GM10266 (cell line): ENCODE data around the gene NKX1-2.

Experiments
- DNase-seq: peaks from one replicate; pipeline ENCODE4 v3.0.0; 2012; ENCODE audit errors: extremely low spot score
- TF ChIP-seq, protein P1 (sequence below): IDR thresholded peaks from 2 replicates; pipeline ENCODE4 v1.5.1; 2012; ENCODE audit warnings: mild to moderate bottlenecking, low read depth; ENCODE audit not compliant: control insufficient read depth, insufficient read depth; ENCODE audit errors: missing control alignments

Gene NKX1-2

GRCh38 chr10:124419635-124420034 lies 30.2 kb downstream of the NKX1-2 start:
- DNase-seq: no peak
- TF ChIP-seq, protein P1, sequence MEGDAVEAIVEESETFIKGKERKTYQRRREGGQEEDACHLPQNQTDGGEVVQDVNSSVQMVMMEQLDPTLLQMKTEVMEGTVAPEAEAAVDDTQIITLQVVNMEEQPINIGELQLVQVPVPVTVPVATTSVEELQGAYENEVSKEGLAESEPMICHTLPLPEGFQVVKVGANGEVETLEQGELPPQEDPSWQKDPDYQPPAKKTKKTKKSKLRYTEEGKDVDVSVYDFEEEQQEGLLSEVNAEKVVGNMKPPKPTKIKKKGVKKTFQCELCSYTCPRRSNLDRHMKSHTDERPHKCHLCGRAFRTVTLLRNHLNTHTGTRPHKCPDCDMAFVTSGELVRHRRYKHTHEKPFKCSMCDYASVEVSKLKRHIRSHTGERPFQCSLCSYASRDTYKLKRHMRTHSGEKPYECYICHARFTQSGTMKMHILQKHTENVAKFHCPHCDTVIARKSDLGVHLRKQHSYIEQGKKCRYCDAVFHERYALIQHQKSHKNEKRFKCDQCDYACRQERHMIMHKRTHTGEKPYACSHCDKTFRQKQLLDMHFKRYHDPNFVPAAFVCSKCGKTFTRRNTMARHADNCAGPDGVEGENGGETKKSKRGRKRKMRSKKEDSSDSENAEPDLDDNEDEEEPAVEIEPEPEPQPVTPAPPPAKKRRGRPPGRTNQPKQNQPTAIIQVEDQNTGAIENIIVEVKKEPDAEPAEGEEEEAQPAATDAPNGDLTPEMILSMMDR: no peak

DNA sequence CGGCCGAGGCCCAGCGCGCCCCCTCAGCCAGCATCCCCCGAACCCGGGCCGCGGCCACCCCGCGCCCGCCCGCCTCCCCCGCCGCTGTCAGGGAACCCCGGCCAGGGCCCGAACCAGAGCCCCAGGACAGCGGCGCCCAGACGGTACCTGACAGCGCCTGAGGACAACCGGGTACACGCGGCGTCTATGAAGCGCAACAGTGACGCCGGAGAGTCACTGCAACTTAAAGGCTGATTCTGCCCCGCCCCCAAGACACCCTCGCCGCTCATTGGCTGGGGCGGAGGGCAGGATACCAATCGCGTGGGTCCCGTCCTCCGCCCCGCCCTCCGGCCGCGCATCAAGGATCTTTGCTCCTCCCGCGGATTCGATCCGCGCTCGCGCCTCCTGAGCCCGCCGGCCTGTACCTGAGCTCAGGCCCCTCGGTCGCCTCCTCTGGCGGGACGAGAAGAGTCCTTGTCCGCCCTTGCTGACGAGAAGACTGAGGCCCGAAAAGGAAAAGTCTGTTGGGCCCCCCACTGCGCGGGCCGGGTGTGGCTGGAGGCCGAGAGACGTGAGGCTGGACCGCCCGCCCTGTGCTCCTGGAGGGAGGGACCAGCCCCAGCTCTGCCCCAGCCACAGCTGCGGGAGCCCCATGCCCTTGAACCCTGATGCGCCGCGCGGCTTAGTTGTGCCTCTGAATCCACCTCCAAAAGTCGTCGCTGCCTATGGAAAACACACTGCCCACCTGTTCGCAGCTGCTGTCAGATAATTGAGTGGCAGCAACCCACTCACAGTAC lies 30.9 kb downstream of the NKX1-2 start, which contains the start of gene OAT:
OAT (minus strand) TSS at position 198 of the 776 bp plus-strand sequence. CDS start 6,752 bp downstream, outside the sequence.
- TF ChIP-seq, protein P1: peak; percentile 7
- peak; percentile 96 for DNase-seq

GRCh38 chr10:124417895-124418725 lies 31.7 kb downstream of the NKX1-2 start:
- TF ChIP-seq, protein P1: no peak
- DNase-seq: peak; percentile 48

DNA sequence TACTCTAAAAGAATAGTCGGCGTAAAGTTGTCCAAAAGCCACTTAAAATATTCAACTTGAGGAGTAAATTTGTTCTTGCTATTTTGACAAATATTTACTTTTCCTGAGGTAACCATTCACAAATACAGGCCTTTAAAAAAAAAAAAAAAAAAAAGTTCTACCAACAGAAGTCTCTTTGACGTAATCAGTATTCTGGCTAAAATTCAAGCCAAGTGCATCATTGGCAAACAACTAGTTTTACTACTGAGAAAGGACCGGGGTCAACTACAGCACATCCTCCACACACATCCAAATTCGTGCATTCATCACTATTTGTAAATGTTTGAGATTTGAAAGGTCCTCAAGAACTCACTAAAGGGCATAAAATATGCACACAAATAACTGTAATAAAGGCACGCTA lies 33.1 kb downstream of the NKX1-2 start:
- TF ChIP-seq, protein P1: no peak
- no peak for DNase-seq

- no peak for DNase-seq
- TF ChIP-seq, protein P1: no peak
Observed at GRCh38 chr10:124415210-124415609, 34.6 kb downstream of the NKX1-2 start.

DNA sequence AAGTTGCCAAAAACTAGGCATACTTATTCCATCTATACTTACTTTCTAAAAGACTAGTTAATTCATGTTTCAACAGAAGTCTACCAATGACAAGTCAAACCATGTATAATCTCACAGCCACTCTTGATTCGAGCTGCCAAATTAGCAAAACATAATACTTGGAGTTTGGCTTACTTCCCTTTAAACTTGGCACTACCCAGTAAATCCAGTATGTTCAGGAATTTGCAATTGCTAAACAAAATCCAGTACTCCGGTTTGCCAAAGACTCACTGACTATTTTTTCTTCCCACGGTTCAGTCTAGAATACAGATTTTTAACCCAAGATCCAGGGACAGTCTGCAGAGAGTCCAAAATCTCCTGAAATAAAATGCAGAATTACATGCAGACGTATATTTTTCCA lies 35.8 kb downstream of the NKX1-2 start:
- TF ChIP-seq, protein P1: no peak
- no peak for DNase-seq
